Upper lobe of left lung (tissue), 4 donors: ENCODE results near the gene CCDC7.

Experiments used
- CTCF ChIP-seq, 6 experiments: fragments of 450-650 bp in 4 of 6; fragments of 200-600 bp in 2 of 6; sonication (generic) in 2 of 6; IDR thresholded peaks; one replicate each; pipeline ENCODE4 v1.5.1; 2016 to 2019; ENCODE audit warnings: antibody characterized with exemption in 6 of 6
- POLR2A ChIP-seq, 4 donors: fragments of 450-650 bp; IDR thresholded peaks; one replicate each; pipeline ENCODE4 v1.5.1; 2016 to 2017; ENCODE audit warnings: antibody characterized with exemption in 4 of 4, mild to moderate bottlenecking in 2 of 4
- POLR2AphosphoS5 ChIP-seq, 2 donors: sonication (generic); formaldehyde crosslinking; IDR thresholded peaks; one replicate each; pipeline ENCODE4 v1.5.1; 2017; ENCODE audit warnings: antibody characterized with exemption in 2 of 2

- TF ChIP-seq CTCF (IDR thresholded peaks at IDR 0.05) (no peak), POLR2A (IDR thresholded peaks at IDR 0.05) (no peak), POLR2AphosphoS5 (IDR thresholded peaks at IDR 0.05) (no peak)
These were observed 70.9 kb downstream of the CCDC7 start for GRCh38 chr10:32516567-32517495.
